RWPE2 (cell line): ENCODE results near the gene RPP14.
"Not testable (repeated sequence)": the region's sequence is repeated elsewhere in the genome, so short reads cannot be mapped to it uniquely, and the experiment has no call there.

Source experiments
- ATAC-seq: fragments of 200-7000 bp; cut with Tn5 transposase; 3 replicates; pipeline ENCODE4 v1.9.1; 2021; ENCODE audit warnings: low read depth
- DNase-seq: peaks from one replicate; pipeline ENCODE4 v3.0.0-alpha.2; 2020; ENCODE audit warnings: low spot score
- H3K27ac ChIP-seq: fragments of 450-650 bp; 2 replicates; pipeline ENCODE4 v1.5.1; 2017; ENCODE audit warnings: mild to moderate bottlenecking; ENCODE audit not compliant: poor library complexity, severe bottlenecking
- H3K27me3 ChIP-seq: fragments of 250-450 bp; sonication (Bioruptor Pico); 2 replicates; pipeline ENCODE4 v1.5.1; 2021; ENCODE audit warnings: mild to moderate bottlenecking, moderate library complexity; ENCODE audit not compliant: insufficient read depth, poor library complexity, severe bottlenecking
- H3K36me3 ChIP-seq: fragments of 250-450 bp; sonication (Bioruptor Pico); 2 replicates; pipeline ENCODE4 v1.5.1; 2020; ENCODE audit warnings: low read depth, mild to moderate bottlenecking, moderate library complexity
- H3K4me1 ChIP-seq: fragments of 250-450 bp; sonication (Bioruptor Pico); 2 replicates; pipeline ENCODE4 v1.5.1; 2021; ENCODE audit warnings: mild to moderate bottlenecking, moderate library complexity; ENCODE audit not compliant: insufficient read depth, poor library complexity, severe bottlenecking
- H3K4me3 ChIP-seq: fragments of 250-450 bp; sonication (Bioruptor Pico); 2 replicates; pipeline ENCODE4 v1.5.1; 2021; ENCODE audit warnings: mild to moderate bottlenecking, moderate library complexity; ENCODE audit not compliant: severe bottlenecking
- H3K9me3 ChIP-seq: fragments of 250-450 bp; sonication (Bioruptor Pico); 2 replicates; pipeline ENCODE4 v1.5.1; 2021; ENCODE audit warnings: mild to moderate bottlenecking, moderate library complexity; ENCODE audit not compliant: severe bottlenecking
- CTCF ChIP-seq: fragments of 450-650 bp; IDR thresholded peaks from one replicate; pipeline ENCODE4 v1.5.1; 2017; ENCODE audit warnings: mild to moderate bottlenecking, moderate library complexity; ENCODE audit not compliant: poor library complexity, severe bottlenecking

RPP14 gene

GRCh38 chr3:58334013-58334321, 27.9 kb downstream of the RPP14 start:
- H3K9me3 ChIP-seq: no peaks in the 10 kb centered on the region
- peaks cover 18% of the 10 kb centered on the region for H3K4me1 ChIP-seq
- no peak for TF ChIP-seq CTCF
- DNase-seq (no peak), ATAC-seq (no peak)
- H3K4me3 ChIP-seq: peak overlapping the region; percentile 92
- no peak overlapping the region for H3K27ac ChIP-seq
- no peaks in the 10 kb centered on the region for H3K36me3 ChIP-seq
- no peaks in the 10 kb centered on the region for H3K27me3 ChIP-seq

GRCh38 chr3:58334506-58334884, 28.4 kb downstream of the RPP14 start:
- H3K36me3 ChIP-seq: no peaks in the 10 kb centered on the region
- ATAC-seq: no peak
- DNase-seq: no peak
- H3K27me3 ChIP-seq: no peaks in the 10 kb centered on the region
- H3K27ac ChIP-seq: peak overlapping the region; percentile 72
- H3K9me3 ChIP-seq: no peaks in the 10 kb centered on the region
- TF ChIP-seq CTCF: no peak
- H3K4me3 ChIP-seq: no peak overlapping the region
- peaks cover 18% of the 10 kb centered on the region for H3K4me1 ChIP-seq

- Histone ChIP-seq H3K9me3 (no peaks in the 10 kb centered on the region), H3K27ac (peak overlapping the region; percentile 72), H3K4me3 (no peak overlapping the region), H3K36me3 (no peaks in the 10 kb centered on the region), H3K4me1 (peaks cover 18% of the 10 kb centered on the region), H3K27me3 (no peaks in the 10 kb centered on the region)
- ATAC-seq (peak; percentile 6; the same call in 2 of the 3 replicates), DNase-seq (no peak)
- TF ChIP-seq CTCF: no peak
Observed at GRCh38 chr3:58335652-58335947, 29.6 kb downstream of the RPP14 start.

GRCh38 chr3:58336135-58336882, 30.3 kb downstream of the RPP14 start:
- no peak for TF ChIP-seq CTCF
- Histone ChIP-seq H3K9me3 (no peaks in the 10 kb centered on the region), H3K27me3 (no peaks in the 10 kb centered on the region), H3K27ac (no peak overlapping the region), H3K4me3 (no peak overlapping the region), H3K36me3 (no peaks in the 10 kb centered on the region), H3K4me1 (peaks cover 18% of the 10 kb centered on the region)
- DNase-seq (no peak), ATAC-seq (no peak)

GRCh38 chr3:58337190-58337589, 31.1 kb downstream of the RPP14 start:
- peaks cover 18% of the 10 kb centered on the region for H3K4me1 ChIP-seq
- H3K27ac ChIP-seq: no peak overlapping the region
- ATAC-seq: no peak
- H3K9me3 ChIP-seq: no peaks in the 10 kb centered on the region
- no peak overlapping the region for H3K4me3 ChIP-seq
- DNase-seq: no peak
- no peaks in the 10 kb centered on the region for H3K36me3 ChIP-seq
- H3K27me3 ChIP-seq: no peaks in the 10 kb centered on the region
- TF ChIP-seq CTCF: no peak

GRCh38 chr3:58339146-58339545, 33.1 kb downstream of the RPP14 start:
- not testable (repeated sequence) for H3K27ac ChIP-seq, H3K4me3 ChIP-seq, H3K27me3 ChIP-seq, ATAC-seq, DNase-seq, H3K36me3 ChIP-seq, H3K9me3 ChIP-seq
- H3K4me1 ChIP-seq: peaks cover 16% of the 10 kb centered on the region
